Panc1 (cell line): ENCODE measurements around the gene CORO7.

Experiments used
- POLR2AphosphoS5 ChIP-seq: IDR thresholded peaks from 2 replicates; pipeline ENCODE4 v1.6.1; 2012; ENCODE audit warnings: mild to moderate bottlenecking, low read depth, low read length, moderate library complexity
- SIN3A ChIP-seq: IDR thresholded peaks from 2 replicates; pipeline ENCODE4 v1.6.1; 2012; ENCODE audit warnings: low read depth, mild to moderate bottlenecking, low read length, moderate library complexity, borderline replicate concordance; ENCODE audit not compliant: insufficient read depth
- TF ChIP-seq, protein P1 (sequence below): fragments of 450-650 bp; IDR thresholded peaks from 2 replicates; pipeline ENCODE4 v1.5.1; 2017; ENCODE audit warnings: mild to moderate bottlenecking

DNA sequence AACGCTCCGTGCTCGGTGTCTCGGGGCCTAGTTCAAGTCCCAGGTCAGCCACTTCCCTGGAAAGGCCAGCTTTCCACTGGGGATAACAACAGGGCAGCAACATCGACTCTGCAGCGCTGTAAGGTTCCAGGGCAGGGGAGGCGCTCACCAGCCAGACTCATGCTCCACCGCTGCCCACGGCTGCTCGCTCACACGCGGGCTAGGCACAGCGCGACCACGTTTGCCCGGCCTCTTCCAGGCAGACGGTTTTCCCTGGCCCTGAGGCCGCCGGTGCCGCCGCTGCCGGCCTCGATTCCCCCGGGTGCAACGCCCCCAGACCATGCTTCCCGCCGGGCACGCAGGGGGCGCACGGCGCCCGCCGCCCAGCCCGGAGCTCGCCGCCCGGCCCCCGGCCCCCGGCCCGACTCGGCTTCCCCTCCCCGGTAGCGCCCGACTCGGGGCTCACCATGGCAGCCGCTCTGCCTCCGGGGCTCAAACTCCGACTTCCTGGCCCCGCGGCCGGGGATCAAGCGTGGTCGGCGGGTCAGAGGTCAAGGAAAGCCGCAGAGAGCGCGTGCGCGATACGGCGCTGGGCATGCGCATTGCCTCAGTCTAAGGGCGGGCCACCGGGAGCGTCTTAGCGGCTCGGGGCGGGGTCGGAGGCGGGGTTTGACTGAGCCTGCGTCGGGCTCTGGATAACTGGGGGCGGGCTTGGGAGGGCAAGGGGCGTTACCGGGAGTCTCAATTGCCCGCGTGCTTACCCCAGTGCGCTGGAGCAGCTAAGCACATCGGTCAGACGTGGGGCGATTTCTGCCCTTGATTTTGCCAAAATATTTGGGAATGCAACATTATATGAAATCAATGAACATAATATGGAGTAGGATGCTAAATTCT lies 65.4 kb downstream of the CORO7 start, which contains the start of gene PAM16:
- TF ChIP-seq, protein P1, sequence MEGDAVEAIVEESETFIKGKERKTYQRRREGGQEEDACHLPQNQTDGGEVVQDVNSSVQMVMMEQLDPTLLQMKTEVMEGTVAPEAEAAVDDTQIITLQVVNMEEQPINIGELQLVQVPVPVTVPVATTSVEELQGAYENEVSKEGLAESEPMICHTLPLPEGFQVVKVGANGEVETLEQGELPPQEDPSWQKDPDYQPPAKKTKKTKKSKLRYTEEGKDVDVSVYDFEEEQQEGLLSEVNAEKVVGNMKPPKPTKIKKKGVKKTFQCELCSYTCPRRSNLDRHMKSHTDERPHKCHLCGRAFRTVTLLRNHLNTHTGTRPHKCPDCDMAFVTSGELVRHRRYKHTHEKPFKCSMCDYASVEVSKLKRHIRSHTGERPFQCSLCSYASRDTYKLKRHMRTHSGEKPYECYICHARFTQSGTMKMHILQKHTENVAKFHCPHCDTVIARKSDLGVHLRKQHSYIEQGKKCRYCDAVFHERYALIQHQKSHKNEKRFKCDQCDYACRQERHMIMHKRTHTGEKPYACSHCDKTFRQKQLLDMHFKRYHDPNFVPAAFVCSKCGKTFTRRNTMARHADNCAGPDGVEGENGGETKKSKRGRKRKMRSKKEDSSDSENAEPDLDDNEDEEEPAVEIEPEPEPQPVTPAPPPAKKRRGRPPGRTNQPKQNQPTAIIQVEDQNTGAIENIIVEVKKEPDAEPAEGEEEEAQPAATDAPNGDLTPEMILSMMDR: no peak
- TF ChIP-seq POLR2AphosphoS5 (peak; percentile 87), SIN3A (no peak; the same call in 1 of the 2 replicates)
